T-cell (primary cell): ENCODE data around the gene CLDN2. TPM values are rescaled to one million over a fixed set of nuclear protein-coding genes. Genes with fewer than 3 reads are reported as not detected.

ENCODE experiments used
- ATAC-seq, 4 experiments: fragments of 200-7000 bp in 3 of 4; fragments of 150-1000 bp in 1 of 4; cut with Tn5 transposase; replicated peaks in 1 of 4; 1 replicate in 3 of 4; 2 replicates in 1 of 4; pipeline ENCODE4 v1.10.0; 2021; ENCODE audit warnings: moderate library complexity in 3 of 4, mild to moderate bottlenecking in 2 of 4, moderate number of reproducible peaks in 1 of 4
- CTCF ChIA-PET, 2 donors: fragments of 300-600 bp; sonication (Branson Sonifier 250); formaldehyde crosslinking; loops; one replicate each; lab custom pipeline; 2022; ENCODE audit warnings: antibody characterized with exemption in 2 of 2; lab: Charles Lee
- POLR2A ChIA-PET, 2 donors: fragments of 300-600 bp; sonication (Branson Sonifier 250); formaldehyde crosslinking; loops; one replicate each; lab custom pipeline; 2022; ENCODE audit warnings: antibody characterized with exemption in 2 of 2; lab: Charles Lee
- DNase-seq, 35 experiments: peaks; one replicate each; pipeline versions ENCODE4 v3.0.0 to v3.0.0-alpha.2; 2013 to 2023
- H3K27ac ChIP-seq: one replicate; pipeline ENCODE4 v1.5.1; 2013; ENCODE audit warnings: low read length
- H3K27me3 ChIP-seq, 2 experiments: replicated peaks in 1 of 2; 1 replicate in 1 of 2; 2 replicates in 1 of 2; pipeline versions ENCODE4 v1.6.1 to v1.7.0; 2013; ENCODE audit warnings: low read length in 1 of 2, mixed read lengths in 1 of 2; ENCODE audit not compliant: control insufficient read depth in 2 of 2, insufficient read depth in 2 of 2; ENCODE audit errors: extremely low read depth in 1 of 2
- H3K36me3 ChIP-seq, 2 donors: 1 replicate in 1 of 2; 2 replicates in 1 of 2; pipeline versions ENCODE4 v1.6.1 to v1.7.0; 2013; ENCODE audit warnings: low read length in 1 of 2; ENCODE audit not compliant: control insufficient read depth in 2 of 2, insufficient read depth in 1 of 2; ENCODE audit errors: extremely low read depth in 1 of 2
- H3K4me1 ChIP-seq, 2 experiments: 1 replicate in 1 of 2; 2 replicates in 1 of 2; pipeline versions ENCODE4 v1.6.1 to v1.7.0; 2013; ENCODE audit warnings: low read length in 2 of 2, mixed read lengths in 1 of 2; ENCODE audit not compliant: insufficient read depth in 2 of 2, control insufficient read depth in 1 of 2; ENCODE audit errors: extremely low read depth in 1 of 2
- H3K4me3 ChIP-seq, 2 donors: 1 replicate in 1 of 2; 2 replicates in 1 of 2; pipeline versions ENCODE4 v1.5.1 to v1.7.0; 2013; ENCODE audit warnings: mild to moderate bottlenecking in 2 of 2, low read length in 1 of 2, moderate library complexity in 1 of 2; ENCODE audit not compliant: control insufficient read depth in 1 of 2; ENCODE audit errors: extremely low read depth in 1 of 2
- H3K9me3 ChIP-seq: 2 replicates; pipeline ENCODE4 v1.7.0; 2013
- H3K27ac Mint-ChIP-seq, 2 donors: one replicate each; pipeline ENCODE4 v1.8.0; 2020 to 2021; ENCODE audit warnings: mild to moderate bottlenecking in 2 of 2, mixed read lengths in 2 of 2
- H3K27me3 Mint-ChIP-seq, 2 donors: one replicate each; pipeline ENCODE4 v1.8.0; 2021 to 2022; ENCODE audit warnings: mixed read lengths in 2 of 2
- H3K36me3 Mint-ChIP-seq: one replicate; pipeline ENCODE4 v1.8.0; 2021; ENCODE audit warnings: mixed read lengths
- H3K4me1 Mint-ChIP-seq, 3 donors: one replicate each; pipeline ENCODE4 v1.8.0; 2020 to 2022; ENCODE audit warnings: mixed read lengths in 3 of 3, mild to moderate bottlenecking in 1 of 3
- H3K4me3 Mint-ChIP-seq, 3 donors: one replicate each; pipeline ENCODE4 v1.8.0; 2020 to 2022; ENCODE audit warnings: mild to moderate bottlenecking in 3 of 3, mixed read lengths in 3 of 3, moderate library complexity in 3 of 3
- H3K9me3 Mint-ChIP-seq, 3 donors: one replicate each; pipeline ENCODE4 v1.8.0; 2020 to 2022; ENCODE audit warnings: mixed read lengths in 3 of 3
- WGBS: methylation state at CpG from one replicate; pipeline ENCODE4 v1.1.5; 2013; ENCODE audit warnings: missing lambda C conversion rate; ENCODE audit not compliant: insufficient coverage; 5-methylcytosine and 5-hydroxymethylcytosine counted together
- total RNA-seq, 35 experiments: library from RNA in 6 of 35; stranded (reverse) in 6 of 35; fragments of 120-200 nt in 1 of 35; gene quantifications; one replicate each; pipeline versions ENCODE4 v1.2.1 to v1.2.4 and lab custom pipeline; 2013 to 2026

Gene CLDN2
- total RNA-seq, 5 donors from 2014 or later (not counting 1 experiment from before 2014, with no cell fraction given) = 0.07 to 0.13 TPM; not detected in 3

DNA sequence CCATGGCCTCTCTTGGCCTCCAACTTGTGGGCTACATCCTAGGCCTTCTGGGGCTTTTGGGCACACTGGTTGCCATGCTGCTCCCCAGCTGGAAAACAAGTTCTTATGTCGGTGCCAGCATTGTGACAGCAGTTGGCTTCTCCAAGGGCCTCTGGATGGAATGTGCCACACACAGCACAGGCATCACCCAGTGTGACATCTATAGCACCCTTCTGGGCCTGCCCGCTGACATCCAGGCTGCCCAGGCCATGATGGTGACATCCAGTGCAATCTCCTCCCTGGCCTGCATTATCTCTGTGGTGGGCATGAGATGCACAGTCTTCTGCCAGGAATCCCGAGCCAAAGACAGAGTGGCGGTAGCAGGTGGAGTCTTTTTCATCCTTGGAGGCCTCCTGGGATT is 8.0 kb downstream of the CLDN2 start:
- H3K4me1 Mint-ChIP-seq = peaks cover 0 to 8% (median 4%) of the 10 kb centered on the region in 3 donors
- ChIA-PET POLR2A (no interaction called here), CTCF (no interaction called here)
- no peaks in the 10 kb centered on the region for H3K36me3 ChIP-seq
- H3K27me3 ChIP-seq = no peaks in the 10 kb centered on the region
- H3K4me1 ChIP-seq = peaks cover 0 to 2% of the 10 kb centered on the region in 2 experiments
- no peak overlapping the region for H3K4me3 ChIP-seq
- WGBS = 83% methylated on average over 1 of the region's 4 CpGs
- H3K27ac ChIP-seq = no peak overlapping the region
- H3K36me3 Mint-ChIP-seq = no peaks in the 10 kb centered on the region
- no peaks in the 10 kb centered on the region for H3K9me3 ChIP-seq
- no peaks in the 10 kb centered on the region for H3K27me3 Mint-ChIP-seq
- H3K9me3 Mint-ChIP-seq = no peaks in the 10 kb centered on the region
- no peak for DNase-seq
- no peak for ATAC-seq
- H3K27ac Mint-ChIP-seq = no peak overlapping the region
- no peak overlapping the region for H3K4me3 Mint-ChIP-seq

DNA sequence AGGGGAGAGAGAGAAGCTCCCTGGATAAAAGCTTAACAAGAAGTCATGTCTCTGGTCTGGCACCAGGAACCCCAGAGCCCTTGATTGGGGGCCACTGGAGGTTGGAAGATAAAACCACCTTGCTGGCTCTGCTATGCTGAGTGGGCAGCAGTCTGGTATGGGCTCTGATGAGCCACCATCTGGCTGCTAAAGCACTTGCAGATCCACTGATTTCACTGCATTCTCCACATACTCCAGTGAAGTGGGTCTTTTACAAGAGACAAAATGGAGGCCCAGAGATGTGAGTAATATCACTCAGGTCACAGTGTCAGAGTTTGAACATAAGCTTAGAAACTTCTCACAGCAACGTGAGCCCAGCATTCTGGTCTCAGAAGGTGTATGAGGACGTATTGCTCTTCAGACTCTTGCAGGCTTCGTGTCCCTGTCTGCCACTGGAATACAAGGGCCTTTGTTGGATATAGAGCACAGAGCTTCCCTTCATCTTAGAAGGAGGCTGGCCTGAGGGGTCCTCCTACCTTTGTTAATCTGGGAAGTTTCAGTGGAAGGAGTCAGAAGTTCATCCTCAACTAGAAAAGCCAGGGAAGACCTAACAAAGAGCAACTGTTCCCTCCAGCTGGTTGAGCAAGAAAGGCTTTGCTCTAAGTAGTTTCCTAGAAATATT is 11.8 kb downstream of the CLDN2 start:
- H3K36me3 Mint-ChIP-seq = no peaks in the 10 kb centered on the region
- H3K9me3 Mint-ChIP-seq = no peaks in the 10 kb centered on the region
- H3K4me3 ChIP-seq = no peak overlapping the region
- H3K27me3 ChIP-seq = no peaks in the 10 kb centered on the region
- peaks cover 0 to 4% of the 10 kb centered on the region in 2 donors for H3K27me3 Mint-ChIP-seq
- H3K27ac ChIP-seq = no peak overlapping the region
- DNase-seq (no peak), ATAC-seq (no peak)
- H3K4me1 ChIP-seq = peaks cover 0 to 9% of the 10 kb centered on the region in 2 experiments
- no peaks in the 10 kb centered on the region for H3K9me3 ChIP-seq
- ChIA-PET CTCF (no interaction called here), POLR2A (no interaction called here)
- H3K36me3 ChIP-seq = no peaks in the 10 kb centered on the region
- H3K4me3 Mint-ChIP-seq = no peak overlapping the region
- peaks cover 0 to 16% (median 8%) of the 10 kb centered on the region in 3 donors for H3K4me1 Mint-ChIP-seq
- H3K27ac Mint-ChIP-seq = no peak overlapping the region
- 100% methylated on average over 1 of the region's 3 CpGs for WGBS

DNA sequence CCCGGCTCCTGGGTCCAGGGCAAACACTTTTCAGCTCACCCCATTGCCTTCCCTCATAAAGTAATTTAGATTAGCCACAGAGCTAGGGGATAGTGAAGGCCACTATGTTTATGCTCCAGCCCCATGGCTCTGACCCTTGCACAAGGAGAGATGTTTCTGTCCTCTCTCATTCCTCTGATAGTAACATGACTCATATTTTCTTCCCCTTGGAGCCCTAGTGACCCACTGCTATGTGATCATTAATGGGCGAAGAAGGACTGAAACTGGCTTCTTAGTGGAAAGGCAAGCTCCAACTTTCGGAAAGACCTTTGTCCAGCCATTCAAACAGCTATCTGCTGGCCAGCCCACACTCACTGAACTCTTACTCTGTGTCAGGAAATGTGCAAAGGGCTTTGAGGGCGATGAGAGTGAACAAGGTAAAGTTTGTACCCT is 12.3 kb downstream of the CLDN2 start:
- no peaks in the 10 kb centered on the region for H3K36me3 Mint-ChIP-seq

DNA sequence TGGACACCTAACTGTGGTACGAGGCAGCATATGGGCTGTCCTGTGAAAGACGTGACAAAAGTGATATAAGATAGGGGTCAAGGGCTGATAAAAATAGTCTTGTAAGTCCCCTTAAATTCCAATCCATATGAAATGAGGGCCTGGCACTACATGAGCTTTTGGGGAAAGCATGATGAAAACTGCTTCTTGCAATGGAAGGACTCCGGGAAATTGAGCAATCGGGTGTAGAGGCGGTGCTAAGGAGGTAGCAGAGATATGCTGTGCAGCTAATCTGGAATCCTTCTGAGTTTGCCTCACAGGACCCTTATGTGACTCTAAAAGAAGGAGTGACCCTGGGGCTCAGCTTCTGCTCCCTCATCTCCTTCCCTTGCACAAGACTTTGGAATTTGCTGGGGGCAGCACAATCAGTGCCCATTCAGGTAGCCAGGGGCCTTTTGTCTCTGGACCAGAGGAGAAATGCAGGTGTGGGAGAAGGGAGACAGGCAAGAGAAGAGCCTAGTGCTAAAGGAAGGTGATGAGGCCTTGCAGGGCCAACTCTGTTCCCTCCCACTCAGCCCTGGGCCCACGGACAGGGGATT is 12.8 kb downstream of the CLDN2 start:
- Histone ChIP-seq H3K27ac (no peak overlapping the region), H3K27me3 (peaks cover 0 to 2% of the 10 kb centered on the region in 2 experiments), H3K36me3 (no peaks in the 10 kb centered on the region), H3K4me3 (no peak overlapping the region), H3K9me3 (no peaks in the 10 kb centered on the region), H3K4me1 (peaks cover 0 to 9% of the 10 kb centered on the region in 2 experiments)
- DNase-seq (no peak), ATAC-seq (peak in 1 of 4 experiments; percentile 24)
- peaks cover 0 to 4% of the 10 kb centered on the region in 2 donors for H3K27me3 Mint-ChIP-seq
- POLR2A ChIA-PET = no interaction called here
- WGBS = no CpG with 5 or more reads among the region's 6 CpGs
- H3K9me3 Mint-ChIP-seq = no peaks in the 10 kb centered on the region
- CTCF ChIA-PET = interaction anchor here in 1 of 2 donors (0.6 kb wide), 1 partner anchor 30 kb away, joined by 3 read pairs; the partner anchor contains the start of gene RIPPLY1
- H3K36me3 Mint-ChIP-seq = no peaks in the 10 kb centered on the region
- H3K4me3 Mint-ChIP-seq = no peak overlapping the region
- H3K4me1 Mint-ChIP-seq = peaks cover 0 to 16% (median 8%) of the 10 kb centered on the region in 3 donors
- peak overlapping the region in 1 of 2 donors; percentile 23 for H3K27ac Mint-ChIP-seq

More for the DNA sequence above, 12.3 kb downstream of the CLDN2 start:
- Mint-ChIP-seq H3K4me1 (peaks cover 0 to 16% (median 8%) of the 10 kb centered on the region in 3 donors), H3K9me3 (no peaks in the 10 kb centered on the region), H3K27me3 (peaks cover 0 to 4% of the 10 kb centered on the region in 2 donors), H3K27ac (no peak overlapping the region), H3K4me3 (no peak overlapping the region)
- H3K27ac ChIP-seq = no peak overlapping the region
- ATAC-seq (no peak), DNase-seq (no peak)
- ChIA-PET CTCF (interaction anchor here in 1 of 2 donors (0.6 kb wide), 1 partner anchor 30 kb away, joined by 3 read pairs; the partner anchor contains the start of gene RIPPLY1), POLR2A (no interaction called here)
- no peaks in the 10 kb centered on the region for H3K9me3 ChIP-seq
- WGBS = no CpG with 5 or more reads among the region's 4 CpGs
- H3K4me3 ChIP-seq = no peak overlapping the region
- peaks cover 0 to 9% of the 10 kb centered on the region in 2 experiments for H3K4me1 ChIP-seq
- no peaks in the 10 kb centered on the region for H3K27me3 ChIP-seq
- H3K36me3 ChIP-seq = no peaks in the 10 kb centered on the region

DNA sequence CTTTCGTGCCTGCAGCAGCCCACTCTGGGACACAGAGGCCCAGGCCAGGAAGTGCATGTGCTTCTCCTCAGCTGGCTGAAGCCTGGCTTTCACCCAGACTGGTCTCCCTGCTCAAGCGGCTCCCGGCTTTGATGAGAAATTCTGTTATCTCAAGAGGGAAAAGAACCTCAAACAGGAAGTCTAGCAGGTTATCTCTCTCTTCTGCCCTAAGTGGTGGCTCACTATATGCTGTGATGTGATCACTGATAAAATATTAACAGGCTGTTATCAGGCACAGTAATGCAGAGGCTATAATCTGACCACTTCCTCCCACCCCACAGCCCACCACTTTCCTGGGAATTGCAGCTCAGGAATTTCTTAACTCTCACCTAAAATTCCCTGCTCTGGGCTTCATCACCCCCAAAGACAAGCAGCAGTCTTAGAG is 13.3 kb downstream of the CLDN2 start:
- H3K27ac Mint-ChIP-seq = peak overlapping the region in 1 of 2 donors; percentile 23
- peak in 2 of 4 experiments; percentile 17 to 34 for ATAC-seq
- CTCF ChIA-PET = interaction anchor here in 1 of 2 donors (0.7 to 0.8 kb wide), 2 partner anchors 39 to 1620 kb away, joined by 3 to 9 read pairs; no protein-coding TSS in a partner anchor

DNA sequence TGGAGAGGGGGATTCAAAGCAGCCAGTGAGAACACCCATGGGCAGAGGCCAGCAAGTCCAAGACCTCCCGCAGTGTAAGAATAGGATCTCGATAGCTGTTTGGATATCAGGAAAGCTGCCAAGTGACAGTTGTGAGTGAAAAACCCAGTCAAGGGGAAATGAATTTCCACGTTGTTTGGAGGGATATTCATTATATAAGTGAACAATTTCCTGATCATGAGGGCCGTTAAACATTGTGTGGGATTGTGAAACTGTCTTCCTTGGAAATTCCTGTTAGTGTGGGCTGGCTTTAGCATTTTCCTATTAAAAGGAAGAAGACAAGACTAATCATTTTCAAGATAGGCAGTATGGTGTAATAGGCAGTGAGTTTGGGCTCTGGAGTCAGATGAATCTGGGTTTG is 15.0 kb downstream of the CLDN2 start:
- H3K4me3 Mint-ChIP-seq = no peak overlapping the region
- ATAC-seq (no peak), DNase-seq (no peak)
- no peaks in the 10 kb centered on the region for H3K36me3 Mint-ChIP-seq
- H3K27me3 Mint-ChIP-seq = peaks cover 0 to 4% of the 10 kb centered on the region in 2 donors
- no peak overlapping the region for H3K27ac ChIP-seq
- no peaks in the 10 kb centered on the region for H3K36me3 ChIP-seq
- ChIA-PET POLR2A (interaction anchor here in 1 of 2 donors (0.5 kb wide), 1 partner anchor 61 kb away, joined by 7 read pairs; no protein-coding TSS in a partner anchor), CTCF (no interaction called here)
- peaks cover 0 to 2% of the 10 kb centered on the region in 2 experiments for H3K27me3 ChIP-seq
- H3K4me1 Mint-ChIP-seq = peaks cover 0 to 16% (median 8%) of the 10 kb centered on the region in 3 donors
- no peaks in the 10 kb centered on the region for H3K9me3 ChIP-seq
- H3K27ac Mint-ChIP-seq = no peak overlapping the region
- H3K4me1 ChIP-seq = peaks cover 0 to 9% of the 10 kb centered on the region in 2 experiments
- H3K9me3 Mint-ChIP-seq = no peaks in the 10 kb centered on the region
- H3K4me3 ChIP-seq = no peak overlapping the region
- WGBS = no CpG with 5 or more reads among the region's 4 CpGs

More for the DNA sequence above, 13.3 kb downstream of the CLDN2 start:
- Histone ChIP-seq H3K9me3 (no peaks in the 10 kb centered on the region), H3K4me3 (no peak overlapping the region), H3K27me3 (peaks cover 0 to 2% of the 10 kb centered on the region in 2 experiments), H3K36me3 (no peaks in the 10 kb centered on the region), H3K4me1 (peaks cover 0 to 9% of the 10 kb centered on the region in 2 experiments), H3K27ac (no peak overlapping the region)
- no peak for DNase-seq
- peaks cover 0 to 4% of the 10 kb centered on the region in 2 donors for H3K27me3 Mint-ChIP-seq
- no peaks in the 10 kb centered on the region for H3K36me3 Mint-ChIP-seq
- H3K4me1 Mint-ChIP-seq = peaks cover 0 to 16% (median 8%) of the 10 kb centered on the region in 3 donors
- POLR2A ChIA-PET = no interaction called here
- no peaks in the 10 kb centered on the region for H3K9me3 Mint-ChIP-seq
- WGBS = no CpG with 5 or more reads among the region's 3 CpGs
- no peak overlapping the region for H3K4me3 Mint-ChIP-seq
